SH-SY5Y (cell line): ENCODE measurements around the gene ITPR2.

Experiments
- GATA2 ChIP-seq: IDR thresholded peaks from 2 replicates; pipeline ENCODE4 v1.6.1; 2011; ENCODE audit warnings: mild to moderate bottlenecking, low read depth, low read length
- GATA3 ChIP-seq: IDR thresholded peaks from 2 replicates; pipeline ENCODE4 v1.6.1; 2011; ENCODE audit warnings: low read depth, mild to moderate bottlenecking, low read length, moderate library complexity

Gene ITPR2

DNA sequence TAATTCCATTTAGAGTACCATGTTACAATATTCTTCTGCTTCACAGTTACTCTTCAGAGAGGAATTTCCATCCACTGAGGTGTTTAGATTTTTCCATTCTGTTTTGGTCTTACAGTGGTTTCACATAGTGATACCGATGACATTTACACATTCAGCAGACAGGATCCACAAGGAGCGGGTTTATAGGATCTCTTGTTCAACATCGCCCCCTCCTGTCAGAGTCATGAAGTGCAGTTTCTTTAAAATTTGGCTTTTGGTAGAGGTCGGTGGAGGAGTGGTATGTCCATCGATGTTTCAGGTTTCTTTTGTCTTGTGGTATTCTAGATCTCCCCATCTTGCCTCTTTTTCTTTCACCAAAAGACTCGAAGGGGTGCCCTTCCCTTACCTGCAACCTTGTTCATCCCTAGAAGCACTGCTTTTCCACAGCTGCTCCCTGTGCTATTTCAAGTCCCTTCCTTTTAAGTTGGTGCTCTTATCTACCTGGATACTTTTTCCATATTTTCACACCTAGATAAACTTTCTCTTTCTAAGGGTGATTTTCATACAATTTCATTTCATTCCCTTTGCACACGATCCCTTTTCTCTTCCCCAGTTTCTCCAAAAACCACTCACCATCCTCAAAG lies 181.3 kb downstream of the ITPR2 start:
- TF ChIP-seq GATA2 (no peak), GATA3 (no peak)

DNA sequence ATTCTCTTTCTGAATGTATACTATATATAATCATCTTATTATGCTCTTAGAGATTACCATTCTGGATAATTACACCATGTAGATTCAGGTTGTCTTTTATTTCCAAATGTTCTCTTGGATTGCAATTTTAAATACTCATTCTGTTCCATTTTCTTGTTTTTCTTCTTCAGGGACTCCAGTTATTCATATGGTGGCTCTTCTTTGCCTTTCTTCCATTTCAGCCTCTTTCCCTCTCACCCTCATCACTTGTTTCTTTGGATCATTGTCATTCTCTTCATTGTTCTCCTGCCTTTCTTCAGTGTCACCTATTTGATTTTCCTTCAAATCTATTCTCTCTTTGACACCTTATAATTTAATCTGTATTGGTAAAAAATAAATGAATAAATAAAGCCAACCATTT lies 182.0 kb downstream of the ITPR2 start:
- TF ChIP-seq GATA3, result no peak
- no peak for TF ChIP-seq GATA2

DNA sequence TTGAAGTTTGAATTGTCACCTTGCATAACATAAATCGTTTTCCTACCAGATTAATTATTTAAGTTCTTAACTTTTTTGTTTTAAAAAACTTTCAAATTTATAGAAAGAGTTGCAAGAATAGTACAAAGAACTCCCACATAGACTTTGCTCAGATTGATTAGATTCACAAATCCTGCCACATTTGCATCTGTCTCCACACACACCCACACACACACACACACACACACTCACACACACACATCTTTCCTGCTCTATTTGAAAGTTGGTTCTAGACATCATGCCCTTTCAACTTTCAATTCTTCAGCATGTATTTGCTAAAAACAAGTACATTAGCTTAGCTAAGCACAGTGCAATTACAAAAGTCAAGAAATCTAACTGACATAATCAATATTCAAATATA lies 184.0 kb downstream of the ITPR2 start:
- no peak for TF ChIP-seq GATA2
- no peak for TF ChIP-seq GATA3

DNA sequence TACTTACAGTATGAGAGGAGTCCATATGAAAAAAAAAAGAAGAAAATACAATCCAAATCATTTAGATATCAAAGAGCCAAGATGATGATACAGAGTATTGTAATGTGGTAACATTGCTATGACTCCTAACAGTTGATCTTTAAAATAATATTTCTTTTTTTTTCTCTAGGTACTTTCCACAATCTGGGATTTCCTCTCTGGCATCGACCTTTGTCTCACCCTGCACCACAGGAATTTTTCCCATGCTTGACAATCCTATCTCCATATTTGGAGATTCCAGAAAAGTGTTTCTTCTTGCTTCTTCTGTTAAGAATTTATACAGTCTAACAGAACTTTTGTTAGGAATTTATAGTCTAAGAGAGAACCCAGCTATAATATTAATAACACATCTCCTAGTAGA lies 184.4 kb downstream of the ITPR2 start:
- TF ChIP-seq GATA3 (no peak), GATA2 (no peak)

DNA sequence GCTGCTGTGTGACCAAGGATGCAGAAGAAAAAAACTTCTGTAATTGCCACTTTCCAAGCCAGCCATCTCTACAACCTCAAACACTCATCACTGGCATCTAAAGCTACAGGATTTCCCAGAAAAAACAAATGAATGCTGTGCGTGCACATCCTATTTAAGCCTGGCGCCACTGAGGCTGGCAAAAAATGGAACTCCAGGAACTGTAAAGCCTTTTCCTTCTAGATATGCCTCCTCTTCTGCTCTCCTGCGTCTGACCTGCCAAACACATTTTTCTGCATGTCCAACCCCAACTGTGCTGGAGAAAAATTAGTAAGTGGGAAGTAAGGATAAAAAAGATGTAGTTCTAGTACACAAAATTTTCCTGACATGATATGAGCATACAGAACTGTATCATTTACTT lies 184.9 kb downstream of the ITPR2 start:
- TF ChIP-seq GATA3 (no peak), GATA2 (no peak)

DNA sequence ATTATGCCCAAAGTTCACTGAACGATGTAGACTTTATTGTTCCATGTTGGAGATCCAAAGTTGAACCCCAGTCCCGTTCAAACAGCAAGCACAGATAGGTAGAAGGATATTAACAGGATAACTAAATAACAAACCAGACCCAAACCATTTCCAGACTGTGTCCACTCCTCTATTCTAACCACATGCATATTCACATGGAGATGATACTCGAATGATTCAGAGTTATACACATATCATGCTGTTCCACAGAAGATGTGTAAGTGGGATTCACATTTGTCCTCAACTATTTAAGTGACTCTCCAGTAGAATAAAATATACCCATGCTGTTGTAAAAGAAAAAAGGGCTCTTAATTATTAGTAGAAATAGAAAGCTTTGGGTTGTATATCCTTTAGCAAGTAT lies 185.9 kb downstream of the ITPR2 start:
- no peak for TF ChIP-seq GATA3
- no peak for TF ChIP-seq GATA2

DNA sequence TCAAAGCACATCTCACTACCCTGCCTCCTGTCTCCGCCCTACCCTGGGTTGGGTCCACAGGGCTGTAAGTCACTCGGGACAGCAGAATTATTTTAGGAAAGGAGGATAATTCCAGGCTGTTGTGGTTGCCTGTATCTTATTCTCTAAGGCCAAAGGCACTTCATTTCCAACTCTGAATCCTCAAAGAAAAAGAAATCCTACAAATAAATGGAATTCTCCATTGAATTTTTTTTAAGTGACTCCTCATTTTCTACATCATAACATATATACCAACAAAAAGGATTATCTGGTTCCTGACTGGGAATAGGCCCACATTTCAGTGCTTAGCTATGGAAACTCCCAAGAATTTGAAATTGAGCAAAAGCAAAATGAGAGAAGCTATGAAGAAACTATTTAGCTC lies 186.4 kb downstream of the ITPR2 start:
- no peak for TF ChIP-seq GATA3
- no peak for TF ChIP-seq GATA2

DNA sequence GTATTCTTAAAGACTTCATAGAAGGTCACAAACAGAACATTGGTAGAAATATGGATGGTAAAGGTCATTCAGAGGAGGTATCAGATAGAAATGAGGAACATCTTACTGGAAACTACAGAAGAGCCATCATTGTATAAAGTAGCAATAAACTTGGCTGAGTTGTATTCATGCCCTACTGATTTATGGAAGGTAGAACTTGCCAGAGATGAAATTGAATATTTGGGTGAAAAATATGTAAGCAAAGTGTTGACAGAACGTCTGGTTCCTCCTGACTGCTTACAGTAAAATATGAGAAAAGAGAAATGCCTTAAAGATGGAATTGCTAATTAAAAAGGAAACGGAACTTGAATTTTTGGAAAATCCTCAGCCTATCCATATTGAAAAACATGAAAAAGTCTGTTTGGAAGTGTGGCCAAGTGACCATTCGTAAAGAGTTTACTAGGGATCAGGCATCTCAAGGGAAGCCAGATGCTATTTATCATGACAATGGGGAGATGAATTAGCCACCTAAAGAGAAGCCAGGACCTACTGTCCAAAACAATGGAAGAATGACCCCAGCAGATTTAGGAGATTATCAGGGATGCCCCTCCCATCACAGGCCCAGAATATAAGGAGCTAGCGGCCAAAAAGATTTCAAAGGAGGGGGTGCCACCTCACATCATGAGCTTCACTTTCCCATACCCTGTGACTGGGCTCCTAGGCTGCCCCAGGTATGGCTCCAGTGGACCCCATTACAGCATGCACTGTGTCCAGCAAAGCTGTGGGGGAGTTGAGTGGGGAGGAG lies 189.3 kb downstream of the ITPR2 start:
- TF ChIP-seq GATA3, result no peak
- TF ChIP-seq GATA2, result no peak

DNA sequence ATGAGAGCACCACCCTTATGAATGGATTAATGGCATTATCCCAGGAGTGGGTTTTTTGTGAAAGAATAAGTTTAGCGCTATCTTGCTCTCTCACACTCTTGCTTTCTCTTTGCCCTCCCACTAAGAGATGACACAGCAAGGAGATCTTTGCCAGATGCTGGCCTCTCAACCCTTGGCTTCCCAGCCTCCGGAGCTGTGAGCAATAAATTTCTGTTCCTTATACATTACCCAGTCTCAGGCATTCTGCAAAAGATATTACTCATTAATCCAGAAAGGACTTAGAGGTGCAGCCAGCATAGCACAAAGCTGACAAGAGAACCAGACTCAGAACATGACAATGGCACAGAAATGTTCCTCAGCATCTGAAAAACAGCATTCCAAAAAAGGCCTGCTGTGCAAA lies 190.6 kb downstream of the ITPR2 start:
- TF ChIP-seq GATA3 (no peak), GATA2 (no peak)

DNA sequence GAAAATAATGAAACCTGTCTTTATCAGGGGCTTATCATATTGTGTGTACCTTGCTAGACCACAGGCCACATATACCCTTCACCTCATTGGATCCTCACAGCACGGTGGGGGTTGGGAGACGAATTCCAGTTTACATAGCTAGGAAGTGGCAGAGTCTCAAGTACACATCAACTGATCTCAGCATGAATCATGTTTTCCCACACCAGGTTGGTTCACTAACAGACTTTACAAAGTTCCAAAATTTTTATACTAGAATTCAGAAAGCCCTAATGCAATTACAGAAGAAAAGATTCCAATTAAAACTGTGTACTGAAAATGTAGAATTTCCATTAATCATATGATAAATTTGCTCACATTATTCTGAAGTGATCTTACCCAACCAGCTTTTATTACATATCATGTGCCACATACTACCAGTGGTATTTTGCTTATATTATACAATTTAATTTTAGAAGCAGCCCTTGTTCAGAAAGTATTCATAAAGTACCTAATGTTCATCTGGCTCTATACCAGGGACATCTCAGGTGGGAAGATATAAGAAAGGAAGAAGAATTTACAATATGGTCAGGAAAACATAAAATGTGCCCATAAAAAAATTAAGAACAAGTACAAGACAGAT lies 196.2 kb downstream of the ITPR2 start:
- no peak for TF ChIP-seq GATA2
- no peak for TF ChIP-seq GATA3

DNA sequence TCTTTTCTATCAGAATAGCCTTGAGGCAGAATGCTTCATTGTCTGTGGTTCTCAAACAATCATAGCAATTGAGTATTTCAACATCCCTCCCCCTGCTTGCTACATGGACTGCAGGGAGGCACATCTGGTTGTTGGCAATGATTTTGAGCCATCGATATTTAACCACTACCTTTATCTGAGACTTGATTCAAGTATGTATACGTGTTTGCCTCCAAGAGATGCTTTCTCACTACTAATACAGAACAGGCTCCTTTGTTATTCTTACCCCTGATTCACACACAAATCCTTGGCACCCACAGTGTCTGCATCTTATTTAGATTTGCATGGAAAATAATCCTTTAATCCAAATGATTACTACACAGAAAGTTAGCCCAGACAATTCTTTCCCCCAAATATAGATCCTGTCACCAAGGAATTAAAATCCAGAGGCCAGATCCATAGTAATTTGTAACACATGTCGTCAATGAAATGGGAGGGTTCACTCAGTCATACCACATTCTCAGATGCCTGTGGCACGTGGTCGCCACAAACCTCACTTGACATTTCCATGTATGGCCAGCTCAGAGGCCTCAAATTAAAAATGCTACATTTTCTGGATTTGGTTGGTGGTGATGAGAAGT lies 199.3 kb downstream of the ITPR2 start:
- no peak for TF ChIP-seq GATA2
- no peak for TF ChIP-seq GATA3

DNA sequence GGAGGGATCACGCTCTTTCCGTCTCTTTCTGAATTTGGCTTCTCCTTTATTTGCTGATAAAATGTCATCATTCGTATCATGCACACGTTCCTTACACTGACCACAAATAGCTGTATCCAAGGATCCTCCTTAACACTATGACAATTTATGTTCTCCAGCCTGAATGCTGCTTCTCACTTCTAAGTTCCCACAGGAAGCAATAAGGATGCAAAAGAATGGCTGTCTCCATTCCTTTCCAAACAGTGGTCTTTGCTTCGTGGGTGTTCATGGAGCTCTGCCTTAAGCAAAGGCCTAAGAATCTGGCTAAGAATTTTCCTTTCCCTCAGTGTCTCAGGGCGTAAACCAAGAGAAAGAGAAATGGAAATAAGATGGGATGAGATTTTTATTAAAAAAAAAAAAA lies 200.2 kb downstream of the ITPR2 start:
- TF ChIP-seq GATA3, result no peak
- TF ChIP-seq GATA2, result no peak

DNA sequence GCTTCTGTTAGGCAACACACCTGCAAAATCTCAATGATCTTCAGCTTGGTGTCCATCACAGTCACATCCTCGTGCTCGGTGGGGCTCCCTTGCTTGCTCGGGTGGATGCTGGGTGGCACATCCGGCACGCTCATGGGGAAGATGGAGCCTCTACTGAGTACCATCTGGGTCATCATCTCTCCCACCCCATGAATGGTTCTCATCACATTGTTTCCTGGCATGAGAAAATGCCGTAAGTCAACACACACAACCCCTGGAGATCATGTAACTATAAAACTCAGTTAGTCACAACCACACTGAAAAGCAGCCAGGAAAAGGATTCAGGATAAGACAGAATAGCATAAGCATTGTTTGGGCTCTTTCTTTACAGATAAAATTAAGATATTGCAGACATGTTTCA lies 201.1 kb downstream of the ITPR2 start:
- TF ChIP-seq GATA3 (no peak), GATA2 (no peak)

DNA sequence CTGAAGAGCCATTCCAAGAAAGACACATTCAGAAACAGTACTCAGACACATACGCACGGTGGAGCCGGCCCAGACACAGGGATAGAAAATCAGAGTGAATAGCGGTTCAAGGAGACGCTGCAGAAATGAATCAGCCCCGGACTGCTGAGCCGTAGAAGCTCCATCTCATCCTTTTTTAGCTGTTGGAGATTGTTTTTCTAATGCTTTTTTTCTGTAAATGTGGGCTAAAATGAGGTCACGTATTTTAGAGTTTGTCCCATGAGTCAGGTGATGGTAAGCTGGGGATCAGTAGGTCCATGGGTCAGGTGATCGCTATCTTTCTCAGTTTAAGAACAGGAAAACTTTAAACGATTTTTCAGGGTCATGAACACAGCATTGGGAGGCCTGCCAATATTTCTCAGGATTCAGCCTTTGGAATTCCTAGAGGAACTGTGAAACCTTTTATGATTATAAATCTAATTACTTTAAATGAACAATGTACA lies 202.4 kb downstream of the ITPR2 start:
- TF ChIP-seq GATA2 (no peak), GATA3 (no peak)

DNA sequence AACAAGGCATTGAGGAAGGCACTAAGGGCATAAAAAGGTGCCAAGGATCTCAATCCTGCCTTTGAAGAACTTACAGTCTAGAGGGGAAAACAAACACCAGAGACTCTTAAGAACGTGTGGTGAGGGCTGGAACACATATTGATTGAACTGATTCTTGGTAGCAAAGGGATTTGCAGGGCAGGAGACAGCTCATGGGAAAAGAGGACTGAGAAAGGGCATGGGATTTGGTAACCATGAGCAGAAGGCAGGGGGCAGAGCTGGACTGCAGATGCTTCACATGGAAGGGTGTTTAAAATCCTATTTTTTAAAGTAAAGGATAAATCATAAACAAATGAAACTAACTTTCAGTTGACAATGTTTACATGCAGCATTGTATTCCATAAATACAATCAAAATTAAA lies 203.1 kb downstream of the ITPR2 start:
- TF ChIP-seq GATA3, result no peak
- no peak for TF ChIP-seq GATA2
